DOHH2 (cell line): ENCODE measurements around the gene SEPTIN5.
A peak's percentile ranks its signal among the peaks of the same experiment; 100 is the strongest.

Experiments
- EZH2phosphoT487 ChIP-seq: fragments of 200-600 bp; sonication (generic); IDR thresholded peaks from 2 replicates; pipeline ENCODE4 v1.6.1; 2017; ENCODE audit warnings: borderline replicate concordance, mild to moderate bottlenecking, antibody characterized with exemption, low read length, moderate library complexity, mixed read lengths
- TF ChIP-seq, protein P1 (sequence below): fragments of 200-600 bp; sonication (generic); IDR thresholded peaks from one replicate; pipeline ENCODE4 v1.5.1; 2014; ENCODE audit warnings: antibody characterized with exemption, mild to moderate bottlenecking, low read depth, low read length; ENCODE audit not compliant: poor library complexity, severe bottlenecking

DNA sequence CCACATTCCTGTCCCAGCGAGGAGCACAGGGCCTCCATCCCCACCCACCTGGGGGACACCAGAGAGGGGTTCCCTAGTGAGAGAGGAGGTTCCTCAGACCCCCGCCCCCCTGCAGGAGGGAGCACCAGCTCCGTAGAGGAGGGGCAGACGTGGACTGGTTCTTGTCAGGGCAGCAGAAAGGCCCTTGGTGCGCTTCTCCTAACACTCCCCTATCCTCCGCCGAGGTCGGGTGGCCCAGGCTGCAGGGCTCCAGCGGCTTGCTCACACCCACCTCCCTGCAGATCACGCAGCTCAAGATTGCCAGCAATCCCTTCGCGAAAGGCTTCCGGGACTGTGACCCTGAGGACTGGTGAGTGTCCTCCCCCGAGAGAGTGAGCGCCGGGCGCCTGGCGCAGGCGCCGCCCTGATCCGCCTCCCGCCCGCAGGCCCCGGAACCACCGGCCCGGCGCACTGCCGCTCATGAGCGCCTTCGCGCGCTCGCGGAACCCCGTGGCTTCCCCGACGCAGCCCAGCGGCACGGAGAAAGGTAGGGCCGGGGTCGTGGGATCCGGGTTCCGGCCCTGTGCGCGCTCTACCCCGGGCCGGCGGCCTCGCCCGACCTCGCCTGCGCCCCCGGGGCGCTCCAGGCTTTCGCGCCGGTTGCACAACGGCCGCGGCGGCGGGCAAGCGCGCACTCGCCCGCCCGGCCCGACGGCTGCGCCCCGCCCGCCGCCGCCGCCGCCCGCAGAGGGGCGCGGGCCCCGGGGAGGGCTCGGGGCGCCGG lies 51.4 kb downstream of the SEPTIN5 start:
- TF ChIP-seq, protein P1, sequence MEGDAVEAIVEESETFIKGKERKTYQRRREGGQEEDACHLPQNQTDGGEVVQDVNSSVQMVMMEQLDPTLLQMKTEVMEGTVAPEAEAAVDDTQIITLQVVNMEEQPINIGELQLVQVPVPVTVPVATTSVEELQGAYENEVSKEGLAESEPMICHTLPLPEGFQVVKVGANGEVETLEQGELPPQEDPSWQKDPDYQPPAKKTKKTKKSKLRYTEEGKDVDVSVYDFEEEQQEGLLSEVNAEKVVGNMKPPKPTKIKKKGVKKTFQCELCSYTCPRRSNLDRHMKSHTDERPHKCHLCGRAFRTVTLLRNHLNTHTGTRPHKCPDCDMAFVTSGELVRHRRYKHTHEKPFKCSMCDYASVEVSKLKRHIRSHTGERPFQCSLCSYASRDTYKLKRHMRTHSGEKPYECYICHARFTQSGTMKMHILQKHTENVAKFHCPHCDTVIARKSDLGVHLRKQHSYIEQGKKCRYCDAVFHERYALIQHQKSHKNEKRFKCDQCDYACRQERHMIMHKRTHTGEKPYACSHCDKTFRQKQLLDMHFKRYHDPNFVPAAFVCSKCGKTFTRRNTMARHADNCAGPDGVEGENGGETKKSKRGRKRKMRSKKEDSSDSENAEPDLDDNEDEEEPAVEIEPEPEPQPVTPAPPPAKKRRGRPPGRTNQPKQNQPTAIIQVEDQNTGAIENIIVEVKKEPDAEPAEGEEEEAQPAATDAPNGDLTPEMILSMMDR, result no peak
- peak; percentile 64 for TF ChIP-seq EZH2phosphoT487
